IPS-20b (cell line): Measurements from ENCODE around the gene NID1.

ENCODE experiments used
- H3K27ac ChIP-seq: one replicate; pipeline ENCODE4 v1.5.1; 2013; ENCODE audit warnings: low read length
- H3K27me3 ChIP-seq: 2 replicates; pipeline ENCODE4 v1.6.1; 2013; ENCODE audit warnings: mild to moderate bottlenecking, low read length, inconsistent platforms; ENCODE audit not compliant: insufficient read depth
- H3K36me3 ChIP-seq: 2 replicates; pipeline ENCODE4 v1.6.1; 2013; ENCODE audit warnings: low read depth, mild to moderate bottlenecking, inconsistent platforms, low read length, moderate library complexity; ENCODE audit not compliant: insufficient read depth
- H3K4me1 ChIP-seq: 2 replicates; pipeline ENCODE4 v1.6.1; 2013; ENCODE audit warnings: mild to moderate bottlenecking, control low read depth, inconsistent platforms, low read length, moderate library complexity; ENCODE audit not compliant: insufficient read depth
- H3K4me3 ChIP-seq: 2 replicates; pipeline ENCODE4 v1.5.1; 2013; ENCODE audit warnings: mild to moderate bottlenecking, low read length, inconsistent platforms
- H3K9ac ChIP-seq: 2 replicates; pipeline ENCODE4 v1.6.1; 2013; ENCODE audit warnings: low read depth, mild to moderate bottlenecking, inconsistent platforms, low read length, moderate library complexity
- H3K9me3 ChIP-seq: 2 replicates; pipeline ENCODE4 v1.6.1; 2013; ENCODE audit warnings: mild to moderate bottlenecking, low read depth, low read length, inconsistent platforms; ENCODE audit not compliant: insufficient read depth

NID1 gene

DNA sequence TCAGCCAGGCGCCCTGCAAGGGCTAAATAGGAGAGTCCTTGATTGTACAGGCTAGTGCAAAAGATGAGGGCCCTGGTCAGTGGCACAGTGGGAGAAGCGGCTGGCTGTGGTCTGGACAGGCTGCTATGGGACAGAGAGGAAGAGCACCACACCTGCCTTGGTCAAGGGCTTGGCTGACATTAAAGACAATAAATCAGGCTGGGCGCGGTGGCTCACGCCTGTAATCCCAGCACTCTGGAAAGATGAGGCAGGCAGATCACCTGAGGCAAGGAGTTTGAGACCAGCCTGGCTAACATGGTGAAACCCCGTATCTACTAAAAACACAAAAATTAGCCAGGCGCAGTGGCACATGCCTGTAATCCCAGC lies 62.9 kb downstream of the NID1 start:
- H3K9ac ChIP-seq: no peak overlapping the region
- H3K27ac ChIP-seq: no peak overlapping the region

DNA sequence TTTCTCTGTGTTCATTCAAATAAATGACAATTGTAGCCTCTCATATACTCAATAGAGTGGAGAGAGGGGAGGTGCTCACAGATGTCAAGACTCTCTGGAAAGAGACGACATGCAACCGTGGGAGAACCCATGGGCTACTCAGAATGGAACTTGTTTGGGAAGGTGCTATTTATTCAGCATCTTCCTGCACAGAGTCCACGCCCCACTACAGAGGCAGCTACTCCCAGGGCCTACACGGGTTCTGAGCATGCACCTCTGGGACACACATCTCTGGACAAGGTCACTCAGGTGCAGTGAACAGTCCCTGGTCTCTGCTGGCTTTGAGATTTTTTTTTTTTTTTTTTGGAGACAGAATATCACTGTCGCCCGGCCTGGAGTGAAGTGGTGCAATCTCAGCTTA lies 64.1 kb downstream of the NID1 start:
- no peaks in the 10 kb centered on the region for H3K36me3 ChIP-seq
- H3K9ac ChIP-seq: no peak overlapping the region
- H3K9me3 ChIP-seq: no peaks in the 10 kb centered on the region
- no peak overlapping the region for H3K27ac ChIP-seq
- no peaks in the 10 kb centered on the region for H3K27me3 ChIP-seq
- no peaks in the 10 kb centered on the region; the same call in 1 of the 2 replicates for H3K4me1 ChIP-seq
- no peak overlapping the region for H3K4me3 ChIP-seq

More for the DNA sequence above, 62.9 kb downstream of the NID1 start:
- no peak overlapping the region for H3K4me3 ChIP-seq
- no peaks in the 10 kb centered on the region for H3K9me3 ChIP-seq
- no peaks in the 10 kb centered on the region for H3K27me3 ChIP-seq
- no peaks in the 10 kb centered on the region for H3K36me3 ChIP-seq
- H3K4me1 ChIP-seq: no peaks in the 10 kb centered on the region; the same call in 1 of the 2 replicates

DNA sequence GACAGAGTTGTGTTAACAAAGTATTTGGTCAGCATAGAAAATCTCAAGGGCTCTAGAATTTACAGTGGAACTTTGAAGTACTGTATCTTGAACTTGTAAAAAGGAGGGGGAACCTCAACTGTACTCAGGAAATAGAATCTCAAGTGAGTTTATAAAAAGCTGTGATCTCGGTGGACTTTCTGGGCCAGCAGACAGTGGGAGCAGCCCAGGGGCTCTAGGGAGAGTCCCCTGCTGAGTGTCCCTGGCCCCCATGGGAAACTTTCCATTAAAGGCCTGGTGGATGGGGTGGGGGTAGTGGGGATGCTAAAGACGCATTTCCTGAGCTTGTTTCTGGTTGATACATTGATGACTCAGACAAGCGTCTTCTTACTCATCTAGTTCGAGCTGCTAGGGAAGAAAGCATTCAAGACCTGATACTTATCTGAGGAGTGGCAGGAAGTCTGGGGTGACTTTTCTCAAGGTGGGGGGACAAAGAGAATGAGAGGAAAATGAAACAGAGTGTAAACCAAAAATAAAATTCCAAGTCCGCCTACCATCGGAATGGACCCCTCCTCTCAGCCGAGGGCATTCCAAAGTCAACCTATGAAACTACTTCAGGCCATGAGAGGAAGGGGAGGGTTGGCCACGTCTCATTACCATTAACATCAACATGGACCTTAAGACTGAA lies 65.5 kb downstream of the NID1 start:
- H3K27ac ChIP-seq: no peak overlapping the region
- H3K4me3 ChIP-seq: no peak overlapping the region
- no peaks in the 10 kb centered on the region for H3K27me3 ChIP-seq

DNA sequence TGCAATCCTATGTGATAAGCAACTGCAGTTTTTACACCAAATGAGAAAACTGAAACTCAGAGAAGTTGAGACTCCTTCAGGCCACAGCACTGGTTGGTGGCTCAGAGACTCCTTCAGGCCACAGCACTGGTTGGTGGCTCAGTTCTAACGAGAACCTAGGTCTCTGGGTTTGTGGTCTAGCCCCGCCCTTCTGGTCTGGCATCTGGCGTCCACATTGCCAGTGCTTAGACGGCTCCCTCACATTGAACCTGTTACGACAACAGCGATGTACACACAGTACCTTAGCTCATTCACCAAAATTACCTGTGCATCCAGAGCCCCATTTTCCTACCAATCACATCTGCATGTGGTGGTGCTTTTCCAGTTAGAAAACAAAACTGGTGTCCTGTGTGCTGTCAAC lies 66.1 kb downstream of the NID1 start:
- Histone ChIP-seq H3K36me3 (no peaks in the 10 kb centered on the region), H3K27ac (no peak overlapping the region), H3K4me3 (no peak overlapping the region), H3K4me1 (no peaks in the 10 kb centered on the region; the same call in 1 of the 2 replicates), H3K27me3 (no peaks in the 10 kb centered on the region), H3K9me3 (no peaks in the 10 kb centered on the region), H3K9ac (no peak overlapping the region)

More for the DNA sequence above, 65.5 kb downstream of the NID1 start:
- Histone ChIP-seq H3K9me3 (no peaks in the 10 kb centered on the region), H3K36me3 (no peaks in the 10 kb centered on the region), H3K4me1 (no peaks in the 10 kb centered on the region; the same call in 1 of the 2 replicates), H3K9ac (no peak overlapping the region)

DNA sequence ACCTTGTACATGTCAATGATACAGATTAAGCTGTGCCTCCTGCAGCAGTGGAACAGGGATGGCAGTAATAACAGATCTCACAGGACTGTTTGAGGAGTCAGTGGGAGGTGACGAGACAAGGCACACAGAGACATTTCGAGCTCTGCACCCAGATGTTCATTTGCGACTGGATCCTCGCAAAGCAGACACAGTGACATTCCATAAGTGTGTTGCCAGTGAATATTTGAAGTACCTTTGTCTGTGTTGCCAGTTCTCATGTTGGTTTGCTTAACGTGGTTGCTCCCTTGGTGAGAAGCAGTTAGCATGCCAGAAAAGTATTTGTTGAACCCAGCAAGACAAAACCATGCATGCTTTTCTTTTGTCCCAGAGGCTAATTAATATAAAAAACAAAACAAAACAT lies 67.0 kb downstream of the NID1 start:
- Histone ChIP-seq H3K4me1 (no peaks in the 10 kb centered on the region; the same call in 1 of the 2 replicates), H3K27ac (no peak overlapping the region), H3K36me3 (no peaks in the 10 kb centered on the region), H3K9ac (no peak overlapping the region), H3K4me3 (no peak overlapping the region), H3K27me3 (no peaks in the 10 kb centered on the region), H3K9me3 (no peaks in the 10 kb centered on the region)

DNA sequence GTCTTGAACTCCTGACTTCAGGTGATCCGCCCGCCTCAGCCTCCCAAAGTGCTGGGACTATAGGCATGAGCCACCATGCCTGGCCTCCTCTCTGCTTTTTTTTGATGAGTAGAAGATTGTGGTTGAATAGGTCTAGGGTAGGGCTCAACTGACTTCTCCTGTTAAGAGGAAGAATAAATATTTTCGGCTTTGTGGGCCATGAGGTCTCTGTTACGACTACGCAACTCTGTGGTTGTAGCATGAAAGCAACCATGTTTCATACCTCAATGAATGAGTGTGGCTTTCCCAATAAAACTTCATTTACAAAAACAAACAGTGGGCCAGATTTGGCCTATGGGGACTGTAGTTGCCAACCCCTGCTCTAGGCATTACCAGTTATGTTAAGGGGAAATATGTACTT lies 67.8 kb downstream of the NID1 start:
- Histone ChIP-seq H3K27me3 (no peaks in the 10 kb centered on the region), H3K9ac (no peak overlapping the region), H3K9me3 (no peaks in the 10 kb centered on the region), H3K27ac (no peak overlapping the region), H3K4me1 (no peaks in the 10 kb centered on the region; the same call in 1 of the 2 replicates), H3K4me3 (no peak overlapping the region), H3K36me3 (no peaks in the 10 kb centered on the region)

DNA sequence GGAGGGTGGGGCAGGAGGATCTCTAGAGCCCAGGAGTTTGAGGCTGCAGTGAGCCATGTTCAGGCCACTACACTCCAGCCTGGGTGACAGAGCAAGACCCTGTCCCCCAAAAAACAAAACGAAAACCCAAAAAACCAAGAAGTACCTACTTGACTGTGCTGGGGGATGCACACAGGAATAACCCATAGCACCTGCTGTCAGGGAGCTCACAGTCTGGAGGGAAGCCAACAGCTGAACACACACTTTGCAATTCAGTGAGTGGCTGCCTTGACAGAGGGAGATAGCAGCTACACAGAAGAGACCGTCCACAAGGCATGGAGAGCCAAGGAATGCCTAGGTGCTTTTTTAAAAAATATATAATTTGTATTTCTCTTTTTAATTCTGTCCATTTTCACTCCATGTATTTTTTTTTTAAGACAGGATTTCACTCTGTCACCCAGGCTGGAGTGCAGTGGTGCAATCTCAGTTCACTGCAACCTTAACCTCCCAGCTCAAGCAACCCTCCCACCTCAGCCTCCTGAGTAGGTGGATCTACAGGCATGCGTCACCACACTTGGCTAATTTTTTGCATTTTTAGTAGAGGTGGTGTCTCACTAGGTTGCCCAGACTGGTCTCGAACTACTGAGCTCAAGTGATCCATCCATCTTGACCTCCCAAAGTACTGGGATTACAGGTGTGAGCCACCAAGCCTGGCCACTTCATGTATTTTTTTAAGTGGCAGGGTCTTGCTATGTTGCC lies 68.7 kb downstream of the NID1 start:
- no peak overlapping the region for H3K27ac ChIP-seq

DNA sequence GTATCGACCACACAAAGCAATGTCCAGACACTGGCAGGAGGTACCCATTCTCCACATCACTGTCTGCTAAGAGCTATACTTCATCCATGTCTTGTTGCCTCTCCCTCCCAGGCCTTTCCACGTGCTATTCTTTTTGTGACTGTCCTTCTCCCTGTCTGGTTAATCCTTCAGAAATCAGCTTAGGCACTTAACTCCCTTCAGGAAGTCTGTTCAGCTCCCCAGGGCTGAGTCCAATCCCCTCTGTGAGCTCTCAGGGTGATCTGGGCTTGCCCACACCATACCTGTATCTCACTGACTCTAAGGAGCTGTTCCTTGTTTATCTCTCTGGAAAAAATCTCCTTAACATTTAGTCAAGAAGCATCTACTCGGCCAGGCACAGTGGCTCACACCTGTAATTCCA lies 69.4 kb downstream of the NID1 start:
- Histone ChIP-seq H3K9ac (no peak overlapping the region), H3K4me1 (no peaks in the 10 kb centered on the region; the same call in 1 of the 2 replicates), H3K9me3 (no peaks in the 10 kb centered on the region), H3K27ac (no peak overlapping the region), H3K4me3 (no peak overlapping the region), H3K36me3 (no peaks in the 10 kb centered on the region), H3K27me3 (no peaks in the 10 kb centered on the region)

More for the DNA sequence above, 68.7 kb downstream of the NID1 start:
- Histone ChIP-seq H3K4me1 (no peaks in the 10 kb centered on the region; the same call in 1 of the 2 replicates), H3K36me3 (no peaks in the 10 kb centered on the region), H3K27me3 (no peaks in the 10 kb centered on the region), H3K9ac (no peak overlapping the region), H3K4me3 (no peak overlapping the region), H3K9me3 (no peaks in the 10 kb centered on the region)

DNA sequence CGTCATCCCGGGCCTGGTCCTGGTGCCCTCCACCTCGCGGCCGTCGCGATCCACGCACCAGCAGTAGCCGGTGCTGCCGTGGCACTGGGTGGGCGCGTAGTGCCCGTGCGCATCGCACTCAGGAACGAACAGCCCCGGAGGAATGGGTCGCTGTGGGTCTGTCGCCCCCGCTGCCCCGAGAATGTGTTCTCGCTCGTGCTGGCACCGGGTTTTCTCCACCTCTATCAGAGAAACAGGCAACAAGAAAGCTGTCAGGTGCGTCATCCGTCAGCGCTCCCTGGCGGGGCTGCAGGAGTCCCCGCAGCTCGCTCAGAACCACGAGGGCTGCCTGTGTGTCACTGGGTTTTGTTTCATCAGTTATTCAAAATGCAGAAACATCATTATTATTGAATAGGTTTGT lies 71.2 kb downstream of the NID1 start:
- Histone ChIP-seq H3K9ac (no peak overlapping the region), H3K9me3 (peaks cover 7% of the 10 kb centered on the region; the same call in 1 of the 2 replicates), H3K4me3 (no peak overlapping the region), H3K27ac (no peak overlapping the region), H3K36me3 (no peaks in the 10 kb centered on the region), H3K4me1 (no peaks in the 10 kb centered on the region), H3K27me3 (no peaks in the 10 kb centered on the region)

DNA sequence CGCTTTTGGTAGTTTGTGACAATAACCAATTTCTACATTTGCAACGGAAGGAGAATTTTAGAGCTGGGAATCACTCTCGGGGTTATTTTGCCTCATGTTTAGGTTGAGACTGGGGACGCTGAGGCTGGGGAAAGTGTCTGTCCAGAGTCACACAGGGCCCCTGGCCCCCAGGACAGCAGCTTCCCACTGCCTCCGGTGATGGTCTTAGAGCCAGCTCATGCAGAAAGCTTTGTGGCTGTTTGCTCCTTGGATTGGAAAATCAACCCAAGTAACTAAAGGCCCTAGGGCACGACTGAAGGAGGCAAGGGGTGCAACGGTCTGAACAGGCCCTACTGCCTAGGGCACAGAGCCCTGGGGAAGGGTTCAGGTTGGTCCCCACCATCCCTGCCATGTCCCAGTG lies 72.0 kb downstream of the NID1 start:
- Histone ChIP-seq H3K9me3 (peaks cover 7% of the 10 kb centered on the region; the same call in 1 of the 2 replicates), H3K36me3 (no peaks in the 10 kb centered on the region), H3K4me1 (no peaks in the 10 kb centered on the region), H3K27me3 (no peaks in the 10 kb centered on the region), H3K27ac (no peak overlapping the region), H3K4me3 (no peak overlapping the region), H3K9ac (no peak overlapping the region)

DNA sequence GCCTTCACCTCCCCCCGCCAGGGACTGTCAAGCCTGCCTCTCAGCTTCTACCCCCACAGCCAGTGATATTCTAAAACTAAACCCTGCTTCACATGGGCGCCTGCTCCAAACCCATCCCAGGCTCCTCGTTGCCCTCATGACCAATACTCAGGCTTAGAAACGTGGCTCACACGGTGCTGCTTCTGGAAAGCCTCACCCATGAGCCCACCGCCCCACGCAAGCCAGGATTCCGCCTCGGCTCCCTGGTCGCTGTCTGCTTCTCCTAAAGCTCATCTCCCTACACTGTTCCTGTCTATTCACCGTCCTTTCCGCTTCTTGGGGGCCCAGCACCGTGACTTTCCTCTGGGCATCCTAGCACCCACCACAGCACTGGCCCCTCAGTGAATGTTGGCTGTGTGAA lies 72.5 kb downstream of the NID1 start:
- H3K27ac ChIP-seq: no peak overlapping the region
- H3K36me3 ChIP-seq: no peaks in the 10 kb centered on the region
- H3K4me3 ChIP-seq: no peak overlapping the region
- H3K4me1 ChIP-seq: no peaks in the 10 kb centered on the region
- H3K9ac ChIP-seq: no peak overlapping the region
- H3K9me3 ChIP-seq: peaks cover 7% of the 10 kb centered on the region; the same call in 1 of the 2 replicates
- no peaks in the 10 kb centered on the region for H3K27me3 ChIP-seq

DNA sequence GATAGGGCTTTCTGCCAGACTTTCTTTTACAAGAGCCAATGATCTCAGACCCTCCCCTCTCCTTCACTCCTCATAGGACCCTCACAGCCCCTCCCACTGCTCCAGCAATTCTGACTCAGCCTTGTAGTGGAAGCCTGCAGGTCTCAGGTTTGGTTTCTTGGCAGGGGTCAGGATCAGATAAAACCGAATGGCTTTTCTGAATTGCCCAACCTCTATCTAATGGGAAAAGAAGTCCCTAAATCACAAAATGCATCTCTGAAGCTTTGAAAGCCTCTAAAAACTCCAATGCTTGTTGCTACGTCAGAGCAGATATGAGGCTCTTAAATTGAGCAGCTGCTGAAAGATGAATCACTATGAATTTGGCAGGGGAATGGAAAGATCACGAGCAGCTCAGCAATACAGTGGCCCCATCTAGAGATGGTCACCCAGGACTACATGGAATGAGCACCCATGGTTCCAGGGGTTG lies 74.5 kb downstream of the NID1 start:
- Histone ChIP-seq H3K27me3 (no peaks in the 10 kb centered on the region), H3K4me3 (no peak overlapping the region), H3K36me3 (no peaks in the 10 kb centered on the region), H3K4me1 (no peaks in the 10 kb centered on the region), H3K27ac (no peak overlapping the region), H3K9ac (no peak overlapping the region), H3K9me3 (peaks cover 7% of the 10 kb centered on the region; the same call in 1 of the 2 replicates)
